UCSD-AML1 (cell line): Measurements from ENCODE around the gene VTI1A.

ENCODE experiments used
- DNase-seq: peaks from one replicate; lab custom pipeline; 2025; ENCODE audit not compliant: unreplicated experiment; lab: John Stamatoyannopoulos, UW

VTI1A gene

GRCh38 chr10:112801004-112801403 is 354.0 kb downstream of the VTI1A start:
- no peak for DNase-seq

DNA sequence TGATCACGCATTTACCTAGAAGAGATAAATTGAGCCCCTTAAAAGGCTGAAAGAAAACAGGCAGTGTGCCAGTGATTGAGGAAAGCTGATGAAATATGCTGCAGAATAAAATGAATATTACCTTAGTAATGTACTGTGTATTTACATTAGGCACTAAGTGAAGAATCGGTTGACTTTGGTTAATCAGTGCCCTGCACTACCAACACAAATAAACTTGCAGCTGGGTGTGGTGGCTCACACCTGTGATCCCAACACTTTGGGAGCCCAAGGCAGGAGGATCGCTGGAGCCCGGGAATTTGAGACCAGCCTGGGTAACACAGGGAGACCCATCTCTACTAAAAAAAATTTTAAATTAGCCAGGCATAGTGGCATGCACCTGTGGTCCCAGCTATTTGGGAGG is 354.7 kb downstream of the VTI1A start:
- DNase-seq: no peak

DNA sequence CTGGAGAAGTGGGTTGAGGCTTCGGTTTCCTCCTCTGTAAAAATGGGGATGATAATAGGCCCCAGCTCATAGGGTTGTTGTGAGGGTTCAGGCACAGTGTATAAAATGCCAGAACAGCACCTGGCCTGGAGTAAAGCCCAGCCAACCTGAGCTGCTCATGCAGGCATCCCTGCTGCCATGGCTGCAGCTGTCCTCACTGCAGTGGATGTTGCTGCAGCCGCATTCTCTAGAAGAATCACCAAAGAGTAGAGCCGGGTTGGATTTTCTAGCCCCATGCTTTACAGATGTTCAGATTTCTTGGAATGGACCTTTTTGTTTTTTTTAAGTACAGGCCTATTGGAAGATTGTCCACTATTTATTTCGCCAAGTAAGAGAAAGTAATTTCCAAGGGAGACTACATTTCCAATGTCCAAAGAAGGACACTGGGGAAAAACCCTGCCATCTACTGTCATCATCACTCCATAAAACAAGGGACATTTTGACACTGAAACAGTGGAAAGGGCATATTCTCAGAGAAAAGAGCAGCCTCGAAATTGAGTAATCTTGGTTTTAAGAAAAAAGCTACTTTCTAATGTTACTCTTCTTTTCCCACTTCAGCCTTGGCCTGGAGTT is 355.5 kb downstream of the VTI1A start:
- DNase-seq: no peak

DNA sequence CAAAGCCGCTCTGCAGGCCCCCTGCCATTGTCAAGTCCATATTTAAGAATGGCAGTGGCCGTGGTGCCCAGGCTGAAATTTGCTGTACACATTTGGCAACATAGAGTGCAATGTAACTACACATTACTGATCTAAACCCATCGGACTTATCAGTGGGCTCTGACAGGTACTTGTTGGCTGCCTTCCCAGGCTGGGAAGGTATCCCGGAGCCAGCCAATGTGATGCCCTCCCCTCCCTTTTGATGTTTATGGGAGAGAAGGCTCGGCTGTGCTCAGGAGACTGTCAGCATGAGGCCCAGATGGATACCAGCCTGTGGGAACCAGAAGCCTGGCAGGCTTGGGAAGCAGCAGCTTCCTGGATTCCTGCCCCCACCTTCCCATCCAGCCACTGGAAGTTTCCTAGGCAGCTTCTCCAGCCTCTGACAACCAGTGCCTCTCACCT is 357.0 kb downstream of the VTI1A start:
- DNase-seq: no peak

- DNase-seq: no peak
Measured at GRCh38 chr10:112805254-112805590, 358.2 kb downstream of the VTI1A start.

DNA sequence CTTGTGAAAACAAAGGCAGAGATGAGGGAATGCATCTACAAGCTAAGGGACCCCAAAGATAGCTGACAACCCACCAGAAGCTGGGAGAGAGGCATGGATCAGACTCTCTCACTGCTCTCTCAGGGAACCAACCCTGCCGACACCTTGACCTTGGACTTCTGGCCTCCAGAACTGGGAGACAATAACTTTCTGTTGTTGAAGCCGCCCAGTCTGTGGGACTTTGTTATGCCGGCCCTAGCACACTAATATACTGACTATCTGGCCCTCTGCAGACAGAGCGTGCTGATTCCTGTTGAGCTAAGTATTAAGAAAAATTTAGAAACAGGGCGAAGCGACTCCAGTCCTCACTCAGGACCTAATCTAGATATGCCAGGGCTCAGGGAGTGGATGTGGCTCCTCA is 358.7 kb downstream of the VTI1A start:
- DNase-seq: no peak

GRCh38 chr10:112807013-112807412 is 360.0 kb downstream of the VTI1A start:
- DNase-seq: no peak

GRCh38 chr10:112809736-112810135 is 362.7 kb downstream of the VTI1A start:
- DNase-seq: no peak

DNA sequence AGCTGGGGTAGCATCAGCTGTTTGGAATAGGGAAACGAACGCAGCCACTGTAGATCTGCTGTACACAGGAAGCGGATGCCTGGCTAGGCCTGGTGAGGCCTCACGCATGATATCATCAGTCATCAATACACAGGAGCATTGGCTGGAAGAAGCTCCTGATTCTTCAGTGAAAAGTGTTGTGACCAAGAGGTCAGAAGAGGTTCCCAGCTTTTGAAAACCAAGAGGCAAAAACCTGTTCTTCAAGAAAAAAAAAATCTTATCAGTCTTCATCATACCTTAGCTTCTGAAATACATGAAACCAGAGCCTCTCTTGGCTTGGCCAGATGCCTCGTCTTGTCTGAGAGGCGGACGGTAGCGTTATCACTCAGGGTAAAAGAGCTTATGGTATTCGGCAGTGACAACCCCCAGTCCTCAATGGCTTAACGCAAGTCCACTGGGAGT is 363.7 kb downstream of the VTI1A start:
- DNase-seq: no peak

DNA sequence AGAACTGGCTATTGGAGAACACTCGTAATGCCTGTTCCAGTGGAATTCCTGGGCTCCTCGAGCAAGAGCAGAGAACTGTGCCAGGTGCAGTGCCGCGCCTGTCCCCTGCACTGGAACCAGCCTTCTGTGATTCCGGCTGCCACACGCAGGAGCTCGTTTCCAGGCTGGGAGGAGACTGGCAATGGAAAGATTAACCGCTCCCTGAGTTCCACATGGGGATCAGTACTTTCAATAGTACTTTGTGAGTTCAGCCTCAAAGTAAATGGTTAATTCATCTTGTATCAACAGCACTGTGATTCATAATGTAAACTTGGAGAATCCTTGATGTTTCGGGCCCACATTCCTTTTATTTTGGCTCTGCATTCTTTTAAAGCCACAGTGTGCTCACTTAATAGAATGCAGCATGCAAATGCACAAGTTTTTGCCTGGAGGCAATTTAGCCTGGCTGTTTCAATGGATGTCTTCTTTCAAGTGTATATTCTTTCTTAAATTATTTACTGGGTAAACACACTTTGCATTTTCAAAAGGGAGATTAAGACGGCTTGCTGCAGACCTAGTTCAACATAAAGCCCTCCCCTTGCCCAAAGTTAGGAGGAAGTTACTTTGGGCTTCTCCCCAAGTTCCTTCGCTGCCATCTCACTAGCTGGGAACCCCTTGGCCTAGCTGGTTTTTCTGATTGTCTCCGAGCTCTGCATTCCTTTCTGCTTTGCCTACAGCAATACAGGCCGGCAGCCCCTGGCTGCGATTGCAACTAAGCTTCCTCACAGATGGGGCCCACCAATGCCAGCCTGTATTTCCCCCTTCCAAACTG is 364.9 kb downstream of the VTI1A start:
- no peak for DNase-seq

- DNase-seq: no peak
Measured at GRCh38 chr10:112812586-112812985, 365.6 kb downstream of the VTI1A start.

DNA sequence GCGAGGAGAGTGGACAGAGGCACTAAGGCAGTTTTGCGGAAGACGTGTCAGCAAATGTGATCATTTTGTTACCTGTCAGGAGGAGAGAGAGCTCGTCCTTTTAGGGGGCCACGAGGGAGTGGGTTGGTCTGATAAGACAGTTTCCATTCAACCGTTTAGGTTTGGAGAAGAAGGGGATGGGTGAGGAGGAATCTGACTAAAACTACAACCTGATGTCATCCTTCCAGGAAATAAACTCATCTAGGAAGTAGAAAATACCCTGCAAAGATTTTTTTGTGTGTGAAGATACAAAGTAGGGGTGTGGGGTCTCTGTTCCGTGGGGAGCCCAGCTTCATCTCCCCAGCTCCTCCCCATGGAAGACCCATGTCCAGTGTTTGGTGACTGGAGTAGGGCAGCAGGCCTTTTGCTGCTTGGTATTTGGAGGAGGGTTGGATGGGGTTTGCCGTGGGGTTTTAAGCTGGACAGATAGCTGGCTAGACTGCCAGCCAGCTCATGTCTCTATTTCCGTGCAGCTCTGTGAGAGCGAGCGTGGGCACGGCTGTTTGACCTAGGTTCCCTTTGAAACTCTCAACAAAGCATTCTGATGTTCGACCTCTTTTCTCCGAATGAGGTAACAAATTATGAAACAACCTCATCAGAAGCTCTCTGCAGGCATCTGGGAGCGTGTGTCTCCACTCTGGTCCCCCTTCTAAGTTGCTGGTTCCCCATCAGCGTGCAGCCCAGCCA is 367.0 kb downstream of the VTI1A start:
- no peak for DNase-seq

DNA sequence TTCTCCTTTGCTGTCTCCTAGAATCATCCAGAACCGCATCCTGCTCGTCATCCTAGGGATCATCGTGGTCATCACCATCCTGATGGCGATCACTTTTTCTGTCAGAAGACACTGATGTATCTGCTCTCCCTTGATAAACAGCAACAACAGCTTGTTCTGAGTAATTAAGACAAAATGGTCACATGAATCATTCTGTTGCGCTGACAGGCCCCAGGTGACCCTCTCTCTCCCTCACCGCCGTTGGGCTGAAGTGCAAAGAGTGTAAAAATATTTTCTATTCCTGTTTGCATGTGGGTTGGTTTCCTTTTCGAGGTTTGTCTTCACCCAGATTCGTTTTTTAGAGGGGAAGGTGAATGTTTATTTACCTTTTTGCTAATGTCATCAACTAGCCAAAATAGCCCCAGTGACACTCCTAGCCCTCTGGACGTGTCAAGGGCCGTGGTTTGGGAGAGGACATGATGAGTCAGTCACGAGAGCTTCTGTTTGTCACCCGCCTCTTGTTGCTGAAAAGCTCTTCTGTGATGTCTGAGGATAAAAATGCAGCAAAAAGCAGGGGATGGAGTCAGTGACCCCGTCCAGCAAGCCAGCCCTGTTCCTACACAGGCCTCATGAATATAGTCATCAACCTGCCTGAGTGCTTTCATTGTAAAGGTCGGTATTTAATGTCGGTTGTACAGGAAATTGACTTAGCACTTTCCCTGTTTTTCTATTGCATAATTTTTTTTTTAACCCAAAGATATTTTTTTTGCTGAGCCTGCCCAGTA is 368.4 kb downstream of the VTI1A start:
- DNase-seq: no peak

GRCh38 chr10:112816033-112816430 is 369.0 kb downstream of the VTI1A start:
- no peak for DNase-seq

GRCh38 chr10:112816891-112817290 is 369.9 kb downstream of the VTI1A start:
- no peak for DNase-seq

GRCh38 chr10:112817981-112818777 is 371.2 kb downstream of the VTI1A start:
- no peak for DNase-seq

- no peak for DNase-seq
Measured at GRCh38 chr10:112819231-112819630, 372.2 kb downstream of the VTI1A start.

GRCh38 chr10:112820320-112820719 is 373.3 kb downstream of the VTI1A start:
- DNase-seq: no peak

GRCh38 chr10:112821038-112821437 is 374.0 kb downstream of the VTI1A start:
- DNase-seq: no peak

GRCh38 chr10:112821663-112822062 is 374.6 kb downstream of the VTI1A start:
- no peak for DNase-seq

- DNase-seq: no peak
Measured at GRCh38 chr10:112823007-112823406, 376.0 kb downstream of the VTI1A start.
